GM18867 (cell line): ENCODE results near the gene RBM7.
A peak's percentile ranks its signal among the peaks of the same experiment; 100 is the strongest.

Experiments
- ATAC-seq: cut with Tn5 transposase; IDR thresholded peaks from one replicate; pipeline ENCODE4 v1.9.1; 2021; ENCODE audit warnings: mild to moderate bottlenecking, moderate library complexity; ENCODE audit not compliant: unreplicated experiment

RBM7 gene

DNA sequence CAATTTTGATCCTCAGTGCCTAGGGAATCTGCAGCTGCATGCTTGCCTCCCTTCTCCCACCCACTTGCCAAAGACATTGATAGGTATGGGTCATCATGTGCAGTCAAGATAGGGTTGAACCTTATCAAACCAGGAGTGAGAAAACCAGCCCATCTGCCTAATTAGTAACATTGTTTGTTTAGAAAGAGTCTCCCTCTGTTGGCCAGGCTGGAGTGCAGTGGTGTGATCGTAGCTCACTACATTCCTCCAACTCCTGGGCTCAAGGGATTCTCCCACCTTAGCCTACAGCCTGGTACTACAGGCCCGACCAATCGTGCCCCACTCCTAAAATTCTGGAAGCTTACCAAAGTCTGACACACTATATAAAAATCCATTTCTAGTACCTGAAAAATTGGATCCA lies 4.7 kb upstream of the RBM7 start:
- no peak for ATAC-seq

GRCh38 chr11:114396916-114397315 lies 3.5 kb upstream of the RBM7 start:
- ATAC-seq = no peak

- ATAC-seq = no peak
These were observed 3.0 kb upstream of the RBM7 start for GRCh38 chr11:114397349-114397982.

- no peak for ATAC-seq
These were observed 2.1 kb upstream of the RBM7 start for GRCh38 chr11:114398303-114398920.

GRCh38 chr11:114399490-114400215 lies 813 bp upstream of the RBM7 start:
- peak; percentile 32 for ATAC-seq

- no peak for ATAC-seq
These were observed 403 bp downstream of the RBM7 start for GRCh38 chr11:114400915-114401223.

GRCh38 chr11:114401311-114401710 lies 845 bp downstream of the RBM7 start:
- ATAC-seq = no peak

- no peak for ATAC-seq
These were observed 12.5 kb downstream of the RBM7 start for GRCh38 chr11:114412946-114413345.

GRCh38 chr11:114413958-114414357 lies 13.5 kb downstream of the RBM7 start:
- no peak for ATAC-seq

GRCh38 chr11:114416441-114416961 lies 16.0 kb downstream of the RBM7 start:
- no peak for ATAC-seq

- no peak for ATAC-seq
These were observed 25.8 kb downstream of the RBM7 start for GRCh38 chr11:114426280-114426679.

- no peak for ATAC-seq
These were observed 29.8 kb downstream of the RBM7 start for GRCh38 chr11:114430290-114430689.

DNA sequence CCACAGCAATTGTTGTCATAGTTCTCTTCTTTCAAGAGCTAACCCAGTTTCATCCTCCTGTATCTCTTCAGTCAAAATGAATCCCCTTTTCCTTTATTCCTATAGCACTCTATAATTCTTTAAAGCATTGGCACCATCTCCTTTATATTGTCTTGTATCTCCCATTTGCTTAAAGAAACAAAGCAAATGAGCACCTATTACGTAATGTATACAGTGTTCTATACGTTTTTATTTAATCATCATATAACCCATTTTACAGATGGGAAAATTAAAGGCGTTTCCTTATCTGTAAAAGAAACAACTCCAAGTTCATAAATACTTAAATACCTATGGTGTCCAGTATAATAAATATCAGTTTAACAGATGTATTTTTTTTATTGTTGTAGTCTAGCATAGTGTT lies 32.4 kb downstream of the RBM7 start:
- ATAC-seq = no peak

DNA sequence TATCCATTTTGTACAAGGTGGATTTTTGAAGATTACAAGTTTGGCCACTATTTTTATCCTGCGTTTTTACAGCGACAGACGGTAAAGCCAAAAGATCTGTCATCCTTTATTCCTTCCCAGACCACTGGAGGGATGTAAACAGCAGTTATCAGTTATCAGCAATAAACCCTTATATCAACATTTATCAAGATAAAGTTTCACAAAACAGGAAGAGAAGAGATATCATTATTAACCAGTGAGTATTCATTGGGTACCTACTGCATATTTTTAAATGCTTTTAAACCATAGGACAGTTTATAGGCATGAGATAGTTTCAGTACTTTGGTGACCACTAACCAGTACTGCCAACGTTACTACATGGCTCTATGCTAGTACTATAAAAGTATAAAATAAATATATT lies 32.9 kb downstream of the RBM7 start:
- no peak for ATAC-seq

GRCh38 chr11:114438303-114438702 lies 37.8 kb downstream of the RBM7 start:
- no peak for ATAC-seq

DNA sequence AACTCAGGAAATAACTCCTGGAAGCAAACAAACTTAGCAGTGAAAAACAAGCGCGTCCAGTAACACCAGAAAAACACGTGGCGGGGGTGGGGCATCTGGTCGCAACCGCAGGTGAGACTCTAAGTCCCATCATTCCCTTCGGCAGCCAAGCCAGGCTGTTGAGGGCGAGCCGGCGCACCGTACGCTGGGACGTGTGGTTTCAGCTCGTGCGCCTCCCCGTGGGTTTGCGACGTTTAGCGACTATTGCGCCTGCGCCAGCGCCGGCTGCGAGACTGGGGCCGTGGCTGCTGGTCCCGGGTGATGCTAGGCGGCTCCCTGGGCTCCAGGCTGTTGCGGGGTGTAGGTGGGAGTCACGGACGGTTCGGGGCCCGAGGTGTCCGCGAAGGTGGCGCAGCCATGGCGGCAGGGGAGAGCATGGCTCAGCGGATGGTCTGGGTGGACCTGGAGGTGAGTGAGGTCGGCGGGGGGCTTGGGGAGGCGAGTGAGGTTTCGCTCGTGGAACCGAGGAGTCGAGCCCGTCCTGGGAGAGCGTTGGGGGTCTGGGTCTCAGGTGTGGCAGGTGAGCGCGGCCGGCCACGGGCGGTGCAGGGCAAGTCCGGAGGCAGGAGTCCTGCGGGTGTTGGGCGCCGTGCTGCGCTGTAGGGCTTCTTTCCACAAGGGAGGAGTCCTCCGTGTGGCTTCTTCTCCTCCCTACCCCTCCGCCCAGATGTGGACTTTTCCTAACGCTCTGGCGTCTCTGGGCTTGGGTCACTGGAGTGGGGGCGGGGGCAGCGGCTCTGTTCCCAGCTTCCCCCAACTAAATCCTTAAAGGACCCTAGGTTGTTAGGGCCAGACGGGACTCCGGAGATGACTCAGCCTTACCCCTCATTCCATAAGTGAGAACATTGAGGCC lies 39.0 kb downstream of the RBM7 start, which contains the start of gene REXO2:
TSS of gene REXO2 (plus strand) at position 239 of the 892 bp plus-strand sequence. CDS start at position 301, 62 bp downstream.
- ATAC-seq = peak; percentile 99

DNA sequence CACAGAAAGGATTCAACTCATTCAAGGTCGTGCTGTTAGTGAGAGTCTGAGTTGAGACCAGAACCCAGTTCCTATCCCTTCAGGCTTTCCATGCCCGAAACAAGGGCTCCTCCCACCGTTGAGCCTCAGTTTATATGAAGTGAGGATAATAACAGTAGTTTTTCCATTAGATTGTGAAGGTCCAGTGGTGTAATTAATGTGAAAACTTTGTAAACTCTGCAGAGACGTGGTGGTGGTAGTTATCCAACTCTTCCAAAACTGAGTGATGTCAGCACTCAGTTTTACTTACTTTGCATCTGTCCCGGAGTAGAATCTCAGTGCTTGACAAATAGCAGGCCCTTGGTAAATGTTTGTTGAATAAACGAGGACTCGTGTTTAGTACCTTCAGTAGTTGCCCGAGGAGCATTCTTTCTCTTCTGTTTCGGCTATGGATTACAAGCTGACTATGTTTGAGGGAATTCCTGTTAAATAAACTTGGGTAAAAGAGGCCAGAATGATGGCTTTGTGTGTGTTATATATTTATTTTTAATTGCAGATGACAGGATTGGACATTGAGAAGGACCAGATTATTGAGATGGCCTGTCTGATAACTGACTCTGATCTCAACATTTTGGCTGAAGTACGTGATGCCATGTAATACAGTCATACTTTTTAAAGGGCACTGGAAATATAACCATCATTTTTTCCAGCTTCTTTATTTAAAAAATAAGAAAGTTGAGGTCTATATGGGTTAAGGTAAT lies 39.8 kb downstream of the RBM7 start:
- ATAC-seq = no peak

DNA sequence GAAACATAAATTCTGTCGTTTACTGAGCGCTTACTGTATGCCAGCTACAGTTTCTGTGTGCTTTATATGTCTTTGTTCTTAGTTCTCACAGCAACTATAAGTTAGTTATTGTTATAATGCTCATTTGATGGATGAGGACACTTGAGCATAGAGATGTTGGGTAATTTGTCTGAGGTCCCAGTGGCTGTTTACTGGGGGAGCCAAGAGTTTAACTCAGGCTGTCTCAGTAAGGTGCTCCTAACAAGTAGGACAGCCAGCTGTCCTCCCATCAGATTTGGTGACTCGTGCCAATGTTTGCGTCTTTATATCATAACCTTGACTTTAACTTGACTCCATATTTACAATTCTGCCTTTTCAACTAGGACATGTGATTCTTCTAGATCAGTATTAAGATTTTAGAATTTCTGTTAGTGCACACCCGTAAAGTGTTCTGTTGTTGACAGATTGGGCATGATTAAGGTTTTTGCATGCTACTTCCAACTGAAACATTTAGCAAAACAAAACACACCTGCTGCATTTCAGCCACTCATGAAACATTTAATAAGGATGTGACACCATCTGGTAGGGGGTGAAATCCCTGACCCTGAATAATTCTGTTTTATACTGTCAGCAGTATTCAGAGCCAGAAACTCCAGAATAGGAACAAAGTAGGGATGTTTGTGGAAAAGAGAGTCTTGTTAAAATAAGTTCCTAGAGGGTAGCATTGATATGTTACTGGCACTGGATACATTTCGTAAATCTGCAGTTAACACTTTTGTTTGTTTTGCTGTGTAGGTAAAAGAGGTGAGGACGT lies 40.7 kb downstream of the RBM7 start:
- ATAC-seq = no peak

DNA sequence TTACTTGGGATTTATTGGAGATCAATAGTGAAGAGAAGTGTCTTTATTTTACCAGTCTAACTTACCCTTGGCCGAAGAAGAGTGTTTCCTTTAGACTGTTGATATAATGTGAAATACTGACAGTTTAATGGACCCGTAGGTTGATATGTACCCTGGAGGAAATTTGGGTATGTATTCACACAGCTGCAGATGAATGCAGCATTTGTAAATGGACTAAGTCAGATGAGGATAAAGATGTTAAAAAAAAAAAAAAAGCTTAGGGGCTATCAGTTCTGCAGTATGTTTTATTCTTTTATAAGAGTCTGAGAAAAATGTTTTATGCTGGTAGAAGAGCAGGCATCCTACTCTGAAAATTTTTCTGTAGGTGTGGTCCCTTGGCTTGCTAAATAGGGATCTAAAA lies 41.5 kb downstream of the RBM7 start:
- no peak for ATAC-seq

DNA sequence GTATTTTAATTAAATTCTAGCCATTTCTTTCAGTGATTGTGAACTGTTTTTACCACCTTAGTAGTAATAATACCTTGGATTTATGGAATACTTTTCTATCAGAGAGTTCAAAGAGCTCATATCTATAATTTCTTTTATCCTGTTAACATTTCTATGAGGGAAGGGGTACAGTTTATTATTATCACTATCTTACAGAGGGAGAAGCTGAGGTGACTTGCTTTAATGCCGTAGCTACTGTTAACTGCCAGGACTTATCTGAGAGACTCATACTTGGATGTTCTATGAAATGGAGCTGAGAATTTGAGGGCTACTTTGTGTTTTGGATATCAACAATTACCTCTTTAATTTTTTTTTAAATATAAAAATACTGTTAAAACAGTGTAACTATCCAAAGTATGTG lies 42.1 kb downstream of the RBM7 start:
- no peak for ATAC-seq
